WI38 (cell line): ENCODE results near the gene PCSK5.
A peak's percentile ranks its signal among the peaks of the same experiment; 100 is the strongest.

Experiments used
- H3K4me3 ChIP-seq: 2 replicates; pipeline ENCODE4 v1.5.1; 2011; ENCODE audit warnings: low read depth, mild to moderate bottlenecking, control low read depth, low read length
- CTCF ChIP-seq: IDR thresholded peaks from 2 replicates; pipeline ENCODE4 v1.5.1; 2012; ENCODE audit warnings: low read depth, mild to moderate bottlenecking, control low read depth, low read length

PCSK5 gene

DNA sequence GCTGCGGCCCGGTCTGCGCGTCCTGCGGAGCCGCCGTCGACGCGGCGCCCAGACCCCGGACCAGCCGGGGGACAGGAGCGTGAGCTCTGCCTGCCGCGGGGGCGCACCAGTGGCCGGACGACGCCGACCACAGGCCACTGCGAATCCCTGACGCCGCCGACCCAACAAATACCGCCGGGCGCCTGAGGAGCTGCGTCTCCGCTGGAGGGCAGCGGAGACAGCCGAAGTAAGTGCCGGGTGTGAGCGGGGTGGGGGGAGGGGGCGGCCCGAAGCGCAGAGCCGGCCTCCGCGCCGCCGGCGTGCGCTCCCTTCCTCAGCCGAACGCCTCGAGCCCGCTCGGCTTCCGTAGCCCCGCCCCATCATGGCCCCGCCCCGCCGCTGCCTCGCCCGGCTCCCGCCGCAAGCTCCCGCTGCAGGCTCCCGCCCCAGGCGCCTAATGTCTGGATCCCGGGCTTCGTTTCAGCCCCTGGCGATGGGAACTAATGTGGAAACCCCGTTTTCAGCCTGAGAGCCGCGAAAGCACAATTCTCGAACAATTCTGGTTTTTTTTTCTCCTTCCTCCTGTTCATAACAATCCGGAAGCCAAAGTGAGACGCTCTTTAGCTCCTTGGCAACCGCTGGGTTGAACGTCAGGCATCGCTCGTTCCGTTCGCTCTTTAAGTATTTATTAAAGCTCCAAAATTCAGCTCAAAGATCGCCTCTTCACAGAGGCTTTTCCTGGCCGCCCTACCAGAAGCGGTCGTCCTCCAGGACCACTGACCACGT lies 503.9 kb downstream of the PCSK5 start, which contains the start of gene RFK:
Gene RFK (minus strand): TSS at position 232 of the 765 bp plus-strand sequence. CDS start 255 bp downstream, outside the sequence.
- peak within 1 kb of the TSS; percentile 89 for H3K4me3 ChIP-seq
- peak; percentile 22 for TF ChIP-seq CTCF

- no peak for TF ChIP-seq CTCF
- peak overlapping the region; percentile 89 for H3K4me3 ChIP-seq
Observed at GRCh38 chr9:76394960-76395252, 504.4 kb downstream of the PCSK5 start.

GRCh38 chr9:76395381-76395780 lies 504.9 kb downstream of the PCSK5 start:
- no peak for TF ChIP-seq CTCF
- peak overlapping the region; percentile 89 for H3K4me3 ChIP-seq

GRCh38 chr9:76396144-76396543 lies 505.7 kb downstream of the PCSK5 start:
- no peak overlapping the region for H3K4me3 ChIP-seq
- no peak for TF ChIP-seq CTCF

DNA sequence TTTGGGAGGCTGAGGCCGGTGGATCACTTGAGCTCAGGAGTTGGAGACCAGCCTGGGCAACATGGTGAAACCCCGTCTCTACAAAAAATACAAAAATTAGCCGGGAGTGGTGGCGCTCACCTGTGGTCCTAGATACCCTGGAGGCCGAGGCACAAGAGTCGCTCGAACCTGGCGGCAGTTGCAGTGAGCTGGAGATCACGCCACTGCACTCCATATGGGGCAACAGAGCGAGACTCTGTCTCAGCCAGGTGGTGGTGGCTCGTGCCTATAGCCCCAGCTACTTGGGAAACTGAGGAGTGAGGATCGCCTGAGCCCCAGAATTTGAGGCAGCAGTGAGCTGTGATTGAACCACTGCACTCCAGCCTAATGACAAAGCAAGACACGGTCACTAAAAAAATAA lies 506.1 kb downstream of the PCSK5 start:
- TF ChIP-seq CTCF: no peak
- no peak overlapping the region for H3K4me3 ChIP-seq

- no peak overlapping the region for H3K4me3 ChIP-seq
- no peak for TF ChIP-seq CTCF
Observed at GRCh38 chr9:76399856-76400255, 509.4 kb downstream of the PCSK5 start.

- no peak for TF ChIP-seq CTCF
- no peak overlapping the region for H3K4me3 ChIP-seq
Observed at GRCh38 chr9:76400534-76401096, 510.1 kb downstream of the PCSK5 start.
